Measurements from ENCODE around the gene HNRNPA1. TPM values are rescaled to one million over a fixed set of nuclear protein-coding genes. Genes with fewer than 3 reads are reported as not detected.
A peak's percentile ranks its signal among the peaks of the same experiment; 100 is the strongest.

The HNRNPA1 gene
- total RNA-seq, 1 experiment from 2014 or later: 3,193 TPM

DNA sequence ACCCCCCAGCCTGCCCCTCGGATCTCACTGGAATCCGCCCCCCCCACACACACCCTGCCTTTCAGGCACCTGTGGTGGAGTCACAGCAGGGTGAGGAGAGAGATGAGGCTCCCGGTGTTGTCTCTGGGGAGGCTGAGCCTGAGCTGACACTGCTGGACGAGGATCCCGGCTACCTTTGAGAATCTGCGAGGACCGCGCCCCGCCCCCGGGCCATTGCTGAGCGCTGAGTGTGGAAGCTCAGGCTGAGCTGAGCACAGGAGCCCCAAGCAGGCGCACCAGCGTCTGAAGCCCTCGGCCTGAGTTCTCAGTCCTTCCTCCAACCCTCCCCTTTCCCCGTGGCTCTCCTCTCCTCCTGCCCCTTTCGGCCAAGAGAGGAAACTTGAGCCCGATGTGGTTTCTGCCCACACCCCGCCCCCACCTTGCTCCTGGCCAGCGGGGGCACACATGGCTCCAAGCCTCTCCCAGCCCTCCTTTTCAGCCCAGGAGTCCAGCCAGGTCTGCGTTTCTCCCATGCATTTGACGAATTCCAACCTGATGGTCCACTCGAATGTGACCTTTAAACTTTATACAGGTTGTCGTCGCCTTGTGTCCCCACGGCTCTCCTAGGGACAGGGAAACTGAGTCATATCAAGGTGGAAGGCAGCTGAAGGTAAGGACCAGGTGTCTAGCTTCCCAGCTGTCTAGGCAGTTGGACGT, 20.4 kb downstream of the HNRNPA1 start, which contains the start of gene NFE2:
Gene NFE2, minus strand, starts transcription at position 284 of the 696 bp plus-strand sequence. CDS start 5,767 bp downstream, outside the sequence.
- Histone ChIP-seq H3K79me2 (ENCODE audit: insufficient read depth, low read length) (no peaks in the 10 kb centered on the region), H2BK120ac (ENCODE audit: low read depth, low read length, poor library complexity, severe bottlenecking) (no peak within 1 kb of the TSS), H2BK20ac (ENCODE audit: low read depth, low read length, poor library complexity, severe bottlenecking) (no peak within 1 kb of the TSS), H3K27ac (ENCODE audit: insufficient read length, low read depth, low read length) (no peak within 1 kb of the TSS), H4K20me1 (ENCODE audit: control insufficient read depth, insufficient read depth, insufficient read length) (no peaks in the 10 kb centered on the region), H3K56ac (ENCODE audit: insufficient read length, low read depth, low read length) (no peak within 1 kb of the TSS), H3K4me2 (ENCODE audit: insufficient read depth, insufficient read length, low read length) (peak within 1 kb of the TSS; percentile 84), H2AK5ac (ENCODE audit: insufficient read length, low read length) (no peak within 1 kb of the TSS), H3K27me3 (ENCODE audit: insufficient read depth, low read length) (peaks cover 7% of the 10 kb centered on the region; the same call in 1 of the 2 replicates), H3K23me2 (ENCODE audit: insufficient read length, low read depth, low read length, poor library complexity, severe bottlenecking) (peaks cover 6% of the 10 kb centered on the region), H2AFZ (ENCODE audit: low read length) (no peak within 1 kb of the TSS), H2BK15ac (ENCODE audit: low read depth, low read length) (no peak within 1 kb of the TSS), H3K4ac (ENCODE audit: low read depth, low read length) (no peak within 1 kb of the TSS; the same call in 1 of the 2 replicates), H4K91ac (ENCODE audit: insufficient read length, low read depth, low read length) (no peak within 1 kb of the TSS), H3T11ph (ENCODE audit: low read length) (no peak within 1 kb of the TSS), H3K18ac (ENCODE audit: insufficient read length, low read depth, low read length) (peak within 1 kb of the TSS; percentile 48), H2BK12ac (ENCODE audit: insufficient read length, low read depth, low read length) (no peak within 1 kb of the TSS), H3K4me1 (ENCODE audit: insufficient read depth, low read length) (peaks cover 11% of the 10 kb centered on the region; the same call in 1 of the 2 replicates), H3K23ac (ENCODE audit: insufficient read length, low read depth, low read length) (no peak within 1 kb of the TSS), H3K9ac (ENCODE audit: extremely low read depth, insufficient read length, low read length) (peak within 1 kb of the TSS; percentile 0), H3K14ac (ENCODE audit: insufficient read depth, low read length) (peak within 1 kb of the TSS; percentile 4; the same call in 1 of the 2 replicates), H3K9me3 (ENCODE audit: control insufficient read depth, low read depth, low read length) (no peaks in the 10 kb centered on the region), H2BK5ac (ENCODE audit: insufficient read length, low read length) (no peak within 1 kb of the TSS), H4K5ac (ENCODE audit: insufficient read length, low read depth, low read length) (no peak within 1 kb of the TSS), H4K8ac (replicated peaks; ENCODE audit: insufficient read length, low read depth, low read length) (no peak within 1 kb of the TSS), H3K79me1 (ENCODE audit: insufficient read depth, low read depth, low read length, poor library complexity, severe bottlenecking) (no peaks in the 10 kb centered on the region)
- no peaks in the 10 kb centered on the region for H3K36me3 Mint-ChIP-seq (ENCODE audit: insufficient read depth in 1 of 3, low read depth in 3 of 3)
- TF ChIP-seq, protein P1, sequence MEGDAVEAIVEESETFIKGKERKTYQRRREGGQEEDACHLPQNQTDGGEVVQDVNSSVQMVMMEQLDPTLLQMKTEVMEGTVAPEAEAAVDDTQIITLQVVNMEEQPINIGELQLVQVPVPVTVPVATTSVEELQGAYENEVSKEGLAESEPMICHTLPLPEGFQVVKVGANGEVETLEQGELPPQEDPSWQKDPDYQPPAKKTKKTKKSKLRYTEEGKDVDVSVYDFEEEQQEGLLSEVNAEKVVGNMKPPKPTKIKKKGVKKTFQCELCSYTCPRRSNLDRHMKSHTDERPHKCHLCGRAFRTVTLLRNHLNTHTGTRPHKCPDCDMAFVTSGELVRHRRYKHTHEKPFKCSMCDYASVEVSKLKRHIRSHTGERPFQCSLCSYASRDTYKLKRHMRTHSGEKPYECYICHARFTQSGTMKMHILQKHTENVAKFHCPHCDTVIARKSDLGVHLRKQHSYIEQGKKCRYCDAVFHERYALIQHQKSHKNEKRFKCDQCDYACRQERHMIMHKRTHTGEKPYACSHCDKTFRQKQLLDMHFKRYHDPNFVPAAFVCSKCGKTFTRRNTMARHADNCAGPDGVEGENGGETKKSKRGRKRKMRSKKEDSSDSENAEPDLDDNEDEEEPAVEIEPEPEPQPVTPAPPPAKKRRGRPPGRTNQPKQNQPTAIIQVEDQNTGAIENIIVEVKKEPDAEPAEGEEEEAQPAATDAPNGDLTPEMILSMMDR (conservative IDR thresholded peaks at IDR 0.05): peak; percentile 32; the same call in 2 of the 3 replicates
- peaks cover 33% of the 10 kb centered on the region for H3K27me3 Mint-ChIP-seq (ENCODE audit: low read depth)
- no peaks in the 10 kb centered on the region for H3K9me3 Mint-ChIP-seq
- peak within 1 kb of the TSS; percentile 57 to 79 for H3K4me3 Mint-ChIP-seq
- no CpG with 5 or more reads among the region's 26 CpGs for WGBS (ENCODE audit: extremely low coverage, insufficient read length, low lambda C conversion rate)
- H3K4me1 Mint-ChIP-seq: peaks cover 51 to 60% of the 10 kb centered on the region in 2 experiments
- H3K27ac Mint-ChIP-seq: peak within 1 kb of the TSS; percentile 85 to 92 (median 87); a peak in 6 of 7 replicates
- DNase-seq: peak; percentile 93

All from H9 (cell line).